ENCODE results near the gene CD151. TPM values are rescaled to one million over a fixed set of nuclear protein-coding genes. Genes with fewer than 3 reads are reported as not detected.

Gene CD151
- total RNA-seq, 2 experiments from 2014 or later: 45.9 to 46.5 TPM

- no peaks in the 10 kb centered on the region for H3K9me3 Mint-ChIP-seq
- peaks cover 9% of the 10 kb centered on the region for H3K27me3 Mint-ChIP-seq
- DNase-seq (no peak), ATAC-seq (no peak)
- TF ChIP-seq CTCF (IDR thresholded peaks at IDR 0.05): no peak
- H3K27ac Mint-ChIP-seq: no peak overlapping the region
- no peaks in the 10 kb centered on the region for H3K36me3 Mint-ChIP-seq (ENCODE audit: low read depth)
- peaks cover 22% of the 10 kb centered on the region for H3K4me1 Mint-ChIP-seq (ENCODE audit: low read depth)
- intact Hi-C loops (cut with micrococcal nuclease): loop anchor here (5.0 kb wide), 1 partner anchor 204 kb away; no protein-coding TSS in a partner anchor
- POLR2A ChIA-PET: interaction anchor here (1.7 to 1.9 kb wide), 2 partner anchors 9 to 204 kb away, joined by 4 to 5 read pairs; no protein-coding TSS in a partner anchor
- CTCF ChIA-PET: interaction anchor here (0.9 to 4.6 kb wide), 9 partner anchors 9 to 205 kb away, joined by 3 to 46 read pairs (median 4); no protein-coding TSS in a partner anchor
- no peak overlapping the region for H3K4me3 Mint-ChIP-seq
Observed at GRCh38 chr11:847876-848275, 15.1 kb downstream of the CD151 start.

- H3K4me1 Mint-ChIP-seq (ENCODE audit: low read depth): peaks cover 20% of the 10 kb centered on the region
- ATAC-seq (peak; percentile 79), DNase-seq (peak; percentile 74)
- CTCF ChIA-PET: interaction anchor here (0.6 to 4.6 kb wide), 13 partner anchors 8 to 220 kb away, joined by 3 to 46 read pairs (median 3); no protein-coding TSS in a partner anchor
- no peaks in the 10 kb centered on the region for H3K36me3 Mint-ChIP-seq (ENCODE audit: low read depth)
- H3K9me3 Mint-ChIP-seq: no peaks in the 10 kb centered on the region
- H3K27ac Mint-ChIP-seq: no peak overlapping the region
- no peak overlapping the region for H3K4me3 Mint-ChIP-seq
- intact Hi-C loops (cut with micrococcal nuclease): loop anchor here (5.0 kb wide), 1 partner anchor 204 kb away; no protein-coding TSS in a partner anchor
- POLR2A ChIA-PET: interaction anchor here (0.6 to 1.9 kb wide), 2 partner anchors 50 to 204 kb away, joined by 3 to 5 read pairs; no protein-coding TSS in a partner anchor
- TF ChIP-seq CTCF (IDR thresholded peaks at IDR 0.05): peak; percentile 97
- peaks cover 9% of the 10 kb centered on the region for H3K27me3 Mint-ChIP-seq
Observed at GRCh38 chr11:848380-848931, 15.7 kb downstream of the CD151 start.

GRCh38 chr11:849104-849824 lies 16.5 kb downstream of the CD151 start:
- Mint-ChIP-seq H3K9me3 (no peaks in the 10 kb centered on the region), H3K4me1 (ENCODE audit: low read depth) (peaks cover 13% of the 10 kb centered on the region), H3K4me3 (peak overlapping the region; percentile 62), H3K36me3 (ENCODE audit: low read depth) (no peaks in the 10 kb centered on the region), H3K27me3 (peaks cover 9% of the 10 kb centered on the region), H3K27ac (no peak overlapping the region)
- CTCF ChIA-PET: interaction anchor here (0.7 to 4.6 kb wide), 7 partner anchors 49 to 203 kb away, joined by 3 to 46 read pairs (median 4); no protein-coding TSS in a partner anchor
- TF ChIP-seq CTCF (IDR thresholded peaks at IDR 0.05): no peak
- ATAC-seq: no peak
- DNase-seq: peak; percentile 52
- POLR2A ChIA-PET: interaction anchor here (0.6 to 1.9 kb wide), 2 partner anchors 50 to 203 kb away, joined by 3 to 5 read pairs; no protein-coding TSS in a partner anchor
- intact Hi-C loops (cut with micrococcal nuclease): loop anchor here (5.0 kb wide), 1 partner anchor 203 kb away; no protein-coding TSS in a partner anchor

- Mint-ChIP-seq H3K27me3 (peaks cover 9% of the 10 kb centered on the region), H3K9me3 (no peaks in the 10 kb centered on the region), H3K36me3 (ENCODE audit: low read depth) (no peaks in the 10 kb centered on the region), H3K4me3 (peak overlapping the region; percentile 26), H3K27ac (no peak overlapping the region), H3K4me1 (ENCODE audit: low read depth) (peaks cover 7% of the 10 kb centered on the region)
- POLR2A ChIA-PET: no interaction called here
- DNase-seq (no peak), ATAC-seq (no peak)
- intact Hi-C loops (cut with micrococcal nuclease): loop anchor here (5.0 kb wide), 1 partner anchor 202 kb away; no protein-coding TSS in a partner anchor
- TF ChIP-seq CTCF (IDR thresholded peaks at IDR 0.05): no peak
- CTCF ChIA-PET: interaction anchor here (4.6 kb wide), 1 partner anchor 203 kb away, joined by 46 read pairs; no protein-coding TSS in a partner anchor
Observed at GRCh38 chr11:849951-850774, 17.4 kb downstream of the CD151 start.
